Stromal cell of bone marrow (primary cell): Measurements from ENCODE around the gene KCTD2.

Source experiments
- DNase-seq: peaks from one replicate; pipeline ENCODE4 v3.0.0-alpha.2; 2012; ENCODE audit warnings: low read depth

The KCTD2 gene

DNA sequence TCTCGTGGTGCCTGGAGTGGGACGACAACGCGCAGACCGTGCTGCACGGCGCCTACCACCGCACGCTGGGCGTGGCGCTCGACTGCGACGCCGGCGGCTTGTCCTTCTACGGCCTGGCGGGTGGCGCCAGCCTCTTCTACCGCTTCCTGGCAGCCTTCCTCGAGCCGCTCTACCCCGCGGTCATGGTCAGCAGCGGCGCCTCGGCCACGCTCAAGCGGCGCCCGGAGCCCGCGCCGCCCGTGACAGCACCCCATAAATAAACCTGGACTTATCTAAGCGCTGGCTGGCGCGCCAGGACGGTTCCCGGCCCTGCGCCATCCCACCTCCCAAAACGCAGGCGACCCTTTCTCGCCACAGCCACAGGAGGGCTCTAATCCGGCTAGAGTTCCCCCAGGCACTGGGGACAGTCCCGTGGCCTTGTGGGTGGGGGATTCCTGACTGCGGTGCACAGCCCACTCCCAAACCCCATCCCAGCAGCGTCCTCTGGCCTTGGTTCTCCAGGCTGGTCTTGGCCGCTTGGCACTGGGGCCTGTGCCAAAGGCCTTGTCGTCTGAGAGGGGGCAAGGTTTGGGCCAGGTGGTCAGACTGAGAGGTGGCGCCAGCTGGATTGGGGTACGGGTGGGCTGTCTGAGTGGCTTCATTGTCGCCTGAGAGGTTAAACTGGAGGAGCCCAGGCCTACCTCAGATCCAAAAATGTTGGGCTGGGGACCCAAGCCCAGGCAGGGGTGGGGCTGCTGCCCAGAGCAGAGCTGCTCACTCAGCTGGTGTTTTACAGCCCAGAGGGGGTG lies 30.7 kb downstream of the KCTD2 start:
- DNase-seq, result no peak

GRCh38 chr17:75078284-75079022 lies 31.4 kb downstream of the KCTD2 start:
- DNase-seq, result no peak

DNA sequence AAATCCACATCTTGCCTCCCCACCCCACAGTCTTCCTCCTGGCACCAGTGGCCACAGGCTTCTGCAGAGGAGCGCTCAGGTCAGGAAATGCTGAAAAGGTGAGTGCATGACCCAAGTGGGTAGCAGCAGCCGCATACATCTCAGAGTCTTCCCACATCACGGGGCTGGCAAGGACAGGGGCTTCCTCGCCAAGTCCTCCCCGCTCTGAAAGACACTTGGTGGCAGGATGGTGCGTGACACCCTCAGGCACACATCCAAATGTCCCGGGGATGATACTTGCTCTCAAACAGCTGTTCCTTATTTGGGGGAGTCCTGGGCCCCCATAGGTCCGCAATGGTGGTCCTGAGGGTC lies 32.0 kb downstream of the KCTD2 start:
- no peak for DNase-seq

- no peak for DNase-seq
Observed at GRCh38 chr17:75081611-75082540, 34.9 kb downstream of the KCTD2 start.

DNA sequence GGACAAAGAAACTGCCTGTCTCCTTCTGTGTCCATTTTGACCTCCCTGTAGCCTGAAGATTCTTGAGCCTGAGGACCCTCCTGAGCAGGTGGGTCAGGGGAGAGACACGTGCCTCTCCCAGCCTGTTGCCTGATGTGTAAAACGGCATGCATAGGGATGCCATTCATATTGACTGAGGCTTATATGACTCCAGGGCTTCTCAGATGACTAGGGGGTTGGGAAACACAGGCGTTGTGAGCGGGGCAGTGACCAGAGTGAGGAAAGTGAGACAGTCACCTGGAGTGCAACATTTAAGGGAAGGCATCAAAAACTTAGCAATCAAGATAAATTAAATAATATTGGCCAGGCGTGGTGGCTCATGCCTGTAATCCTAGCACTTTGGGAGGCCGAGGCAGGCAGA lies 35.7 kb downstream of the KCTD2 start:
- DNase-seq, result no peak

- DNase-seq, result no peak
Observed at GRCh38 chr17:75084039-75084660, 37.1 kb downstream of the KCTD2 start.

DNA sequence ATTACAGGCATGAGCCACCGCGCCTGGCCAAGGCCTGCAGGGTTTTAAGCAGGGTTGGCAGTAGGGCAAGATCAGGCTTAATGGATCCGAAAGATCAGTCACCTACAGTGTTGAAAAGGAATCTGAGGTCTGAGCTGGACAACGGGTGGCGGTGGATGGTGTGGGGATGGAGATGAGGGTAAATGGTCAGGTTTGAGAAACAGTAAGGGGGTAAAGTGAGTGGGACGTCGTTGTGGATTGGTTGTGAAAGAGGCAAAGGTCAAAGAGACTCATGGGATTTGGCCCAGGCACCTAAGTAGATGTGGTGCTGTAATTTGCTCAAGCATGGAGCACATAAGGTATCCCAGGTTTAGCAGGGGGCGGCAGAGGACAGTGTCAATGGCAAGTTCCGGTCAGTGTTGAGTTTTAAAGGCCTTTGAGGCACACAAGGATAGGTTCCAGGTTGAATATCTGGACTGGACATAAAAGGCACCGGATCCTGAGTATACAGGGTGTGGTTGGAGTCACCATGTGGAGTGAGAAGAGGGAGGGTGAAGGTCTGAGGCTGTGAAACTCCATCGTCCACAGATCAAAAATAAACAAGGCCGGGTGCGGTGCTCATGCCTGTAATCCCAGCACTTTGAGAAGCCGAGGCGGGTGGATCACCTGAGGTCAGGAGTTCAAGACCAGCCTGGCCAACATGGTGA lies 39.6 kb downstream of the KCTD2 start:
- DNase-seq, result no peak

DNA sequence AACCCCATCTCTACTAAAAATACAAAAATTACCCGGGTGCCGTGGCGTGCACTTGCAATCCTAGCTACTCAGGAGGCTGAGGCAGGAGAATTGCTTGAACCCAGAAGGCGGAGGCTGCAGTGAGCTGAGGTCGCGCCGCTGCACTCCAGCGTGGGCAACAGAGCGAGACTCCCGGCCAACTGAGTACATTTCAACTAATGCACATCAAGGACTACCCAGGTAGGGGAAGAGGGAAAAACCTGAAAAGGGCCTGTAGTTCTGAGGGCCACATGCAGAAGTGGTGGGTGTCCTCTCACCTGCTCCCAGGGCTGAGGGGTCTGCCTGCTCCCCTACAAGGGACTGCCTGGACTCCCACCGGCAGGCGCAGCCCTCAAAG lies 40.1 kb downstream of the KCTD2 start:
- no peak for DNase-seq

DNA sequence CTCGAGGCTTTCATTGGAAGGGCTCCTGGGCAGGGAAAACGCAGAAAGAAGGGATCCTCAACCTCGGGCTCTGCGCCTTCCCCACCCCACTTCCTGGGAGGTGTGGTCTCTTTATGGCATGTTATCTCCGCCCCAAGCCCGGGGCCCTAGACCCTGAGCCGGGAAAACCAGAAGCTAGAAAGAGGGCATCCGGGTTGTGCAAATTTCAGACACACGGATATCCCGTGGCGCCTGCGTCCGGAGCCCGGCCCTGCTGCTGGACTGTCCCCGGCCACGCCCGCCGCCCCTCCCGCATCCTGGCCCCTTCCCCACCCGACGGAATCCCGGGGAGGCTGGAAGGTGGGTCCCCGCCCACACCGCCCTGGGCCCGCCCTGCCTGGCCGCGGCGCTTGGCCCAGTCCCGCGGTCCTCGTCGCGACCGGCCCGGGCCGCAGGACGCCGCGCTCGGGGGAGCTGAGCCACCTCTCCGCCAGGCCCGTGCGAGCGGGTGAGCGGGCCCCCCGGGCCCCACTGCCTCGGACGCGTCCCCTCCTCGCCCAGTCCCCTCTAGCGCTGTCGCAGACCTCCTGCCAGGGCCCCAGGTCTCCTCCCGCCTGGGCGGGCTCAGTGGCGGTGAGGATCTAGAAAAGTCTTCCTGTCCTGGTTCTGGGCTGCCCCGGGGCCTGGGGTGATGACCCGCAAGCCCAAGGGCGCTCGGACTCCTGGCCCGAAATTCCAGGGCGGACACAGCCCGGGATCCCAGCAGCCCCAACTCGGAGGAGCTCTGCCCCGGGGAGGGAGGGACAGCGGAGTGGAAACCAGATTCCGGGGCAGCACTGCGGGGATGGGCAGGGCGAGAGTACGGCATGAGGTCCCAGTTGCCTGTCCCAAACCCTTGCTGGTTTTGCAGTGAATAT lies 40.8 kb downstream of the KCTD2 start, which contains the start of gene SLC16A5:
Gene SLC16A5 (plus strand): TSS at position 397 of the 896 bp plus-strand sequence. CDS start 5,683 bp downstream, outside the sequence.
- peak; percentile 37 for DNase-seq

- DNase-seq, result no peak
Observed at GRCh38 chr17:75088465-75089417, 41.7 kb downstream of the KCTD2 start.

GRCh38 chr17:75090871-75091854 lies 44.1 kb downstream of the KCTD2 start:
- DNase-seq, result no peak

DNA sequence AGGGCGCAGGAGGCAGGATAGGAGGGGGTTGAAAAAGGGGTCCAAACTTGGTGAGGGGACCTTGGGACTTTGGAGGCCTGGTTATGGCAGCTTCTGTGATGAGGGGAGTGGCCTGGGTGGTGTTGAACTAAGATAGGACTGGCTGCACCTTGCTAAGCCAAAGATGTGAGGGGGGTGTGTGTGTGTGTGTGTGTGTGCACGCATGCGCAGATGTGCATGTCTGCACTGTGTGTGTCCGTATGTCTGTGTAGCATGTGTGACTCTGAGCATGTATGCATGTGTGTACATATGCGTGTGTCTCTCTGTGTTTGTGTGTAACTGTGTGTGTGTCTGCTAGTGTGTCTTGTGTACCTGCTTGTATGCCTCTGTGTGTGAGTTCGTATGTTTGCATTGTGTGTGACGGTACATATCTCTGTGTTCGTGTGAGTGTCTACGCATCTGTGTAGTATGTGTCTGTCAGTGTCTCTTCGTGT lies 44.9 kb downstream of the KCTD2 start:
- no peak for DNase-seq

GRCh38 chr17:75093548-75094158 lies 46.6 kb downstream of the KCTD2 start:
- no peak for DNase-seq

DNA sequence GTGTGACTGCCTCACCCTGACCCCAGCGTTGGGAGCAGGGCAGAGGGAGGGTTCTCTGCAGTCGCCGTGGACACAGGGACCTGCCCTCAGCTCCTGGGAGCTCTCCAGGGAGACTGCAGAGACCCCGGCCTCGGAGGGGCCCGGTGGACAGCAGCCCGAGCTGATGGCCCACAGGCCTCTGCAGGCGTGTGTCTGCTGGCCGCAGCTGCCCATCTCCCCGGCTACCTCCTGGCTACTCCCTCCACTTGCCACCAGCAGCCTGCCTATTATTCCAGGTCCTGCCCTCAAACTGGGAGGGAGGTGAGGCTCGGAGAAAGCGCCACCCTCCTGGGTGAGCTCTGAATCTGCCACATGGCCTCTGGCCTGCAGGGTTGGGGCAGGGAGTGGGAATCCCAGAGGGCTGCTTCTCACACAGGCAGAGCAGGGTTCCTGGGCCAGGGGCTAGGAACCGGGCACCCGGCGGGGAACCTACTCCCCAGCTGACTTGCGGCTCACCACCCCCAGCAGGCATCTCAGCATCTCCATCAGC lies 47.9 kb downstream of the KCTD2 start:
- no peak for DNase-seq

DNA sequence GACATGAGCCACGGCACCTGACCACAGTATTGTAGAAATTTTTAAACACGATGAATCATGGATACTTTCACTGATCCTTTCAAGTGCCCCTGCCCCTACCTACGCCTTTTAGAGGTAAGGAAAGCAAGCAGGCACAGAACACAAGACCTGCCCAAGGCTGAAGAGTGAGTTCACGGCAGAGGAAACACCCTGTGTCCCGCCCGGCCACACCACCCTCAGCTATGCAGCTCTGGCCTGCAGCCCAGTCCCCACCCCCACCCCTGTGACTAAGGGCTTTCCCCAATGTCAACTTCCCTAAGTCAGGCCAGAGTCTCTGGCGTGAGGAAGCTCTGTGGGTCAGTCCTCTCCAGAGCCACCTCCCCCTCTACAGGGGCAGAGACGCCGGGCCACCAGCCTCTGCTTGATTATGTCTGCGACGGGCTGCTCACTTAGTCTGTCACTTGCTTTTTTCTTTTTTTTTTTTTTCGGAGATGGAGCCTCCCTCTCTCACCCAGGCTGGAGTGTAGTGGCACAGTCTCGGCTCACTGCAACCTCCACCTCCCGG lies 49.1 kb downstream of the KCTD2 start:
- no peak for DNase-seq

DNA sequence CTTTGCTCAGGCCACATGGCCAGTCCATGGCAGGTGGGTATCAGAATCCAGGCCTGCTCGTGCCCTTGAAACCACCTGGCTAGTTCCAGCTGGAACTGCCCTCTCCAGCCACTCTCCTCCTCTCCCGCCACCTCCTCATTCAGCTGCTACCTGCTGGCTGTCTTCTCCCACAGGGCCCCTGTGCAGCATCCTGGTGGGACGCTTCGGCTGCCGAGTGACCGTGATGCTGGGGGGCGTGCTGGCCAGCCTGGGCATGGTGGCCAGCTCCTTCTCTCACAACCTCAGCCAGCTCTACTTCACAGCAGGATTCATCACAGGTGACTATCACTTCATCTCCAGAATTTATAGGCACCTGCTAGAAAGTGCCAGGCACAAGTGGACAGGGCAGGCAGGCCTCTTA lies 50.8 kb downstream of the KCTD2 start:
- DNase-seq, result no peak

- DNase-seq, result no peak
Observed at GRCh38 chr17:75098861-75099260, 51.8 kb downstream of the KCTD2 start.
